SU-DHL-6 (cell line): ENCODE data around the gene SERINC3.

Experiments used
- H2AFZ ChIP-seq: fragments of 200-600 bp; sonication (generic); 2 replicates; pipeline ENCODE4 v1.6.1; 2014; ENCODE audit warnings: low read depth, mild to moderate bottlenecking, moderate library complexity, mixed read lengths, antibody characterized with exemption, low read length; ENCODE audit not compliant: severe bottlenecking
- H3F3A ChIP-seq: fragments of 200-600 bp; shearing (Covaris generic); 2 replicates; pipeline ENCODE4 v1.6.0; 2016; ENCODE audit warnings: antibody characterized with exemption, mild to moderate bottlenecking; ENCODE audit not compliant: insufficient read depth
- H3K27ac ChIP-seq: fragments of 200-600 bp; sonication (generic); 2 replicates; pipeline ENCODE4 v1.5.1; 2016; ENCODE audit warnings: low read depth, mild to moderate bottlenecking, low read length, moderate library complexity, mixed read lengths
- H3K27me3 ChIP-seq: fragments of 200-600 bp; sonication (generic), shearing (Covaris generic); 2 replicates; pipeline ENCODE4 v1.6.0; 2014; ENCODE audit warnings: mild to moderate bottlenecking, low read length
- H3K36me3 ChIP-seq: fragments of 200-600 bp; sonication (generic); 2 replicates; pipeline ENCODE4 v1.6.1; 2014; ENCODE audit warnings: mild to moderate bottlenecking, low read length, mixed read lengths
- H3K4me2 ChIP-seq: fragments of 300-600, 200-600 bp; shearing (Covaris generic), sonication (generic); 2 replicates; pipeline ENCODE4 v1.6.0; 2014; ENCODE audit warnings: low read length, low read depth, mild to moderate bottlenecking; ENCODE audit not compliant: poor library complexity, severe bottlenecking
- H3K4me3 ChIP-seq: fragments of 200-600 bp; sonication (generic); 2 replicates; pipeline ENCODE4 v1.5.1; 2014; ENCODE audit warnings: antibody characterized with exemption, low read length, mild to moderate bottlenecking, mixed read lengths; ENCODE audit not compliant: insufficient read depth, poor library complexity, severe bottlenecking
- H3K79me2 ChIP-seq: fragments of 200-600 bp; sonication (generic); 2 replicates; pipeline ENCODE4 v1.6.1; 2014; ENCODE audit warnings: mild to moderate bottlenecking, low read length, moderate library complexity; ENCODE audit not compliant: insufficient read depth
- H3K9ac ChIP-seq: fragments of 200-600 bp; sonication (generic); 2 replicates; pipeline ENCODE4 v1.7.0; 2014; ENCODE audit warnings: mild to moderate bottlenecking, low read length
- H3K9me2 ChIP-seq: fragments of 200-600 bp; sonication (generic); replicated peaks from 2 replicates; pipeline ENCODE4 v1.6.1; 2014; ENCODE audit warnings: low read length; ENCODE audit not compliant: insufficient read depth
- H3K9me3 ChIP-seq: fragments of 200-600 bp; sonication (generic); 2 replicates; pipeline ENCODE4 v1.6.1; 2014; ENCODE audit warnings: low read length, mixed read lengths; ENCODE audit not compliant: insufficient read depth
- H4K20me1 ChIP-seq: fragments of 200-600 bp; sonication (generic); 2 replicates; pipeline ENCODE4 v1.6.1; 2014; ENCODE audit warnings: low read depth, mild to moderate bottlenecking, antibody characterized with exemption, low read length, moderate library complexity, mixed read lengths
- EZH2phosphoT487 ChIP-seq: fragments of 200-600 bp; sonication (generic), shearing (Covaris generic); conservative IDR thresholded peaks from 2 replicates; pipeline ENCODE4 v1.6.1; 2018; ENCODE audit warnings: mild to moderate bottlenecking, antibody characterized with exemption, low read length, moderate library complexity, mixed read lengths
- TF ChIP-seq, protein P1 (sequence below): fragments of 200-600 bp; sonication (generic); IDR thresholded peaks from one replicate; pipeline ENCODE4 v1.5.1; 2017; ENCODE audit warnings: antibody characterized with exemption, mild to moderate bottlenecking, low read length, moderate library complexity; ENCODE audit not compliant: insufficient read depth, poor library complexity, severe bottlenecking

SERINC3 gene

DNA sequence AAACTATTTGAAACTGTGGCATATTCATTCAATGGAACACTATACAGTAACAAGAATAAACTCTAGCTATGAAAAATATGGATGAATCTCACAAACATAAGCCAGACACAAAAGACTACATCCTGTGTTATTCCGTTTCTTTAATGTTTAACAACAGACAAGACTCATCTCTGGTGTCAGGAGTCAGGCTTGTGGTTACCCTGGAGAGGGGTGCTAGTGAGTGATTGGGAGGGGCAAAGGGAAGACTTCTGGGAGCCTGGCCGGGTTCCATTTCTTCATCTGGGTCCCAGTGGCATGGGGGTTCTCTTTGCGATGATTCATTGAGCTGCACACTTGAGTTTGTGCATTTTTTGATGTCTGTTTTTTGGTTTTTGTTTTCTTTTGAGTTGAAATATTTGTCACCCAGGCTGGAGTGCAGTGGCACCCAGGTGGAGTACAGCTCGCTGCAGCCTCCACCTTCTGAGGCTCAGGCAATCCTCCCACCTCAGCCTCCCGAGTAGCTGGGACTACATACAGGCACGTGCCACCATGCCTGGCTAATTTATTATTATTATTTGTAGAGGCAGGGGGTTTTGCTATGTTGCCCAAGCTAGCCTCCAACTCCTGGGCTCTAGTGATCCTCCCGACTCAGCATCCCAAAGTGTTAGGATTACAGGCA lies 67.4 kb downstream of the SERINC3 start:
- Histone ChIP-seq H3K36me3 (no peaks in the 10 kb centered on the region), H3K9me3 (no peaks in the 10 kb centered on the region), H3K4me2 (no peak overlapping the region), H3F3A (no peaks in the 10 kb centered on the region), H3K4me3 (no peak overlapping the region), H3K9me2 (no peaks in the 10 kb centered on the region), H3K79me2 (no peaks in the 10 kb centered on the region), H3K9ac (no peak overlapping the region), H3K27ac (no peak overlapping the region), H3K27me3 (no peaks in the 10 kb centered on the region), H2AFZ (no peak overlapping the region), H4K20me1 (no peaks in the 10 kb centered on the region)
- no peak for TF ChIP-seq EZH2phosphoT487
- TF ChIP-seq, protein P1, sequence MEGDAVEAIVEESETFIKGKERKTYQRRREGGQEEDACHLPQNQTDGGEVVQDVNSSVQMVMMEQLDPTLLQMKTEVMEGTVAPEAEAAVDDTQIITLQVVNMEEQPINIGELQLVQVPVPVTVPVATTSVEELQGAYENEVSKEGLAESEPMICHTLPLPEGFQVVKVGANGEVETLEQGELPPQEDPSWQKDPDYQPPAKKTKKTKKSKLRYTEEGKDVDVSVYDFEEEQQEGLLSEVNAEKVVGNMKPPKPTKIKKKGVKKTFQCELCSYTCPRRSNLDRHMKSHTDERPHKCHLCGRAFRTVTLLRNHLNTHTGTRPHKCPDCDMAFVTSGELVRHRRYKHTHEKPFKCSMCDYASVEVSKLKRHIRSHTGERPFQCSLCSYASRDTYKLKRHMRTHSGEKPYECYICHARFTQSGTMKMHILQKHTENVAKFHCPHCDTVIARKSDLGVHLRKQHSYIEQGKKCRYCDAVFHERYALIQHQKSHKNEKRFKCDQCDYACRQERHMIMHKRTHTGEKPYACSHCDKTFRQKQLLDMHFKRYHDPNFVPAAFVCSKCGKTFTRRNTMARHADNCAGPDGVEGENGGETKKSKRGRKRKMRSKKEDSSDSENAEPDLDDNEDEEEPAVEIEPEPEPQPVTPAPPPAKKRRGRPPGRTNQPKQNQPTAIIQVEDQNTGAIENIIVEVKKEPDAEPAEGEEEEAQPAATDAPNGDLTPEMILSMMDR: no peak

DNA sequence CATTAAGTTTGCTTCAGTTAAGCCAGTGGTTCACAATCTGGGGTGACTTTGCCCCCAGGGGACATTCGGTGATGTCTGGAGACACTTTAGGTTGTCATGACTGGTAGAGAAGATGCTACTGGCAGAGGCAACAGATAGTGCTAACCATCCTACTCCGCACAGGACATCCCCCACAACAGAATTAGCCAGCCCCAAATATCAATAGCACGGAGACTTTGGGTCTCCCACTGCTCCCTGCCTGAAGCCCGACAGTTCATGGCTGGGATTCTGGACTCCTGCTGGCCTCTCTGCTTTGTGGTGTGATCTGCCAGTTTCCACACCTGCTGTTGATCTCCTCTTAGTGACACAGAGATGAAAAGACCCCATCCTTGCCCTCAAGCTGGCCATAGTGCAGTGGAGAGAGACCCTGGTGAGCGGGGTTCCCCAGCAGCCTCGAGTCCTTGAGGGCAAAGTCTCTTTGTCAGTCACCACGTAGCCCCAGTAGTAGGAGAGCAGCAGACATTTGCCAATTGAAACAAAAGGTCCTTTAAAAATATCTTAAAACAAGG lies 70.9 kb downstream of the SERINC3 start:
- Histone ChIP-seq H3K27me3 (no peaks in the 10 kb centered on the region), H3K9me2 (no peaks in the 10 kb centered on the region), H3K36me3 (no peaks in the 10 kb centered on the region), H3K79me2 (no peaks in the 10 kb centered on the region), H3K4me3 (no peak overlapping the region), H3K9ac (no peak overlapping the region), H3K9me3 (no peaks in the 10 kb centered on the region), H4K20me1 (no peaks in the 10 kb centered on the region), H2AFZ (no peak overlapping the region), H3K4me2 (no peak overlapping the region), H3F3A (no peaks in the 10 kb centered on the region), H3K27ac (no peak overlapping the region)
- TF ChIP-seq, protein P1: no peak
- no peak for TF ChIP-seq EZH2phosphoT487

DNA sequence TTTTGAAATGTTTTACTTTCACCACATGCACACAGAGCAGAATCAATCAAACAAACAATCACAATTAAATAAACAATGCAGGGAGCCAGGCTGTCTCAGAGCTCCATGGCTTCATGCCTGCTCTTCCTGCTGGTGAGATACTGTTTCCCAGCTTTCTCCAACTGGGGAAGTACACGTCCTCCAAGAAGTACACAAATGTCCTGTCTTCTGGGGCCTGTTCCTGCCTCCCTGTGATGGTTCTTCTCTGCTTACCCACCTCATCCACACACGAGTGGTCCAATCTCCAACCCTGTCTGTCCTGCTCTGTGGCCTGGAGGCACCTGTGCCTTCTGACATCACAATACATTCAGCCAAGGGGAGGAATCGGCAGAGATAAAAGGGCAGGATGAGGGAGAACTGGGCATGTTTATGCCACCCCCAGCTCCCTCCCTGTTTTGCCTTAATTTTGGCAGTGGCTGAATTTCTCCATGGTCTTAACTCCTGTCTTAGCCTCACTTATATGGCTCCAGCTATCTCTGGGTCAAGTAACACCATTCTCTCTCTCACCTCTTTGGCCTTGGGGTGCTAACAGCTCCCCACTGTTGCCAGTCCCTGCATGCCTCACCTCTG lies 71.5 kb downstream of the SERINC3 start:
- Histone ChIP-seq H3K9me2 (no peaks in the 10 kb centered on the region), H3K9ac (no peak overlapping the region), H3K36me3 (no peaks in the 10 kb centered on the region), H4K20me1 (no peaks in the 10 kb centered on the region), H2AFZ (no peak overlapping the region), H3K27ac (no peak overlapping the region), H3K4me3 (no peak overlapping the region), H3K27me3 (no peaks in the 10 kb centered on the region), H3K9me3 (no peaks in the 10 kb centered on the region), H3K79me2 (no peaks in the 10 kb centered on the region), H3K4me2 (no peak overlapping the region), H3F3A (no peaks in the 10 kb centered on the region)
- TF ChIP-seq, protein P1: no peak
- no peak for TF ChIP-seq EZH2phosphoT487
